ENCODE results near the gene TM4SF4. TPM values are rescaled to one million over a fixed set of nuclear protein-coding genes. Genes with fewer than 3 reads are reported as not detected.

TM4SF4 gene
- total RNA-seq, 1 donor from 2014 or later: not detected

DNA sequence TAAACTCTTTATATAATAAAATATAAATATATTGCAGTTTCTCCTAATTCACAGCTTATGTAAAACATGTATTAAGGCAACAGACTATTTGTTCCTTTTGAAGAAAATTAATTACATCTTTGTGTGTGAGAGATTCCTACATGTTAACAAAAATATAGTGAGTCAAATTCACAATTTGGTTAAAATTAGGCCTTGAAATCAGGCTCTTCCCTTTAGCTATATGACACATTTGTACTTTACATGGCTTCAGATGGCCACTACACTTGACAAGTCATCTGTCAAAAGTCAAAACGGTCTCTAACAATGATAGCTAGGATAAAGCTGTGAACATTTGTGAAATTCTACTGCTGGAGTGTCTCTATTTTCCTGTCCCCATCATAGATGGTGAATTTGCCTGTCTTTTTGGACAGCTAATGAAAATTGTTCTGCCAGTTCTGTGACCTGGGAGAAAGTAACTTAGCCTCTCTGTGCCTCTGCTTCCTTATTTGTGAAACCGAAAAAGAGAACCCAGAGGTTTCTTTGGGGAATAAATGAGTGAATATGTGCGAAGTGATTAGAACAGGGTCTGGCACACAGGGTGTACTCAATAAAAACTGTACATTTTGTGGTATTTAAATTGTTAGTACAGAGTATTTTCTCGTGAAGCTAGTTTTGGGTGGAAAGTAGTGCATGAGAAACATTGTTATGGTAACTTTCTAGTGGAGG is 23.6 kb downstream of the TM4SF4 start:
- TF ChIP-seq POLR2A (IDR thresholded peaks at IDR 0.05) (no peak), POLR2AphosphoS5 (IDR thresholded peaks at IDR 0.05; ENCODE audit: insufficient read depth in 1 of 2, low read depth in 1 of 2) (no peak)
- TF ChIP-seq, protein P1, sequence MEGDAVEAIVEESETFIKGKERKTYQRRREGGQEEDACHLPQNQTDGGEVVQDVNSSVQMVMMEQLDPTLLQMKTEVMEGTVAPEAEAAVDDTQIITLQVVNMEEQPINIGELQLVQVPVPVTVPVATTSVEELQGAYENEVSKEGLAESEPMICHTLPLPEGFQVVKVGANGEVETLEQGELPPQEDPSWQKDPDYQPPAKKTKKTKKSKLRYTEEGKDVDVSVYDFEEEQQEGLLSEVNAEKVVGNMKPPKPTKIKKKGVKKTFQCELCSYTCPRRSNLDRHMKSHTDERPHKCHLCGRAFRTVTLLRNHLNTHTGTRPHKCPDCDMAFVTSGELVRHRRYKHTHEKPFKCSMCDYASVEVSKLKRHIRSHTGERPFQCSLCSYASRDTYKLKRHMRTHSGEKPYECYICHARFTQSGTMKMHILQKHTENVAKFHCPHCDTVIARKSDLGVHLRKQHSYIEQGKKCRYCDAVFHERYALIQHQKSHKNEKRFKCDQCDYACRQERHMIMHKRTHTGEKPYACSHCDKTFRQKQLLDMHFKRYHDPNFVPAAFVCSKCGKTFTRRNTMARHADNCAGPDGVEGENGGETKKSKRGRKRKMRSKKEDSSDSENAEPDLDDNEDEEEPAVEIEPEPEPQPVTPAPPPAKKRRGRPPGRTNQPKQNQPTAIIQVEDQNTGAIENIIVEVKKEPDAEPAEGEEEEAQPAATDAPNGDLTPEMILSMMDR (IDR thresholded peaks at IDR 0.05): no peak
- H3K4me3 ChIP-seq: no peak overlapping the region
- H3K36me3 ChIP-seq: no peaks in the 10 kb centered on the region
- H3K27me3 ChIP-seq: no peaks in the 10 kb centered on the region
- H3K9me3 ChIP-seq: no peaks in the 10 kb centered on the region
- H3K27ac ChIP-seq: no peak overlapping the region
- intact Hi-C loops (cut with DNase I): loop anchor here (10.0 kb wide), 1 partner anchor 277 kb away; no protein-coding TSS in a partner anchor
- H3K4me1 ChIP-seq: no peaks in the 10 kb centered on the region
- DNase-seq (ENCODE audit: extremely low spot score in 2 of 2): no peak

DNA sequence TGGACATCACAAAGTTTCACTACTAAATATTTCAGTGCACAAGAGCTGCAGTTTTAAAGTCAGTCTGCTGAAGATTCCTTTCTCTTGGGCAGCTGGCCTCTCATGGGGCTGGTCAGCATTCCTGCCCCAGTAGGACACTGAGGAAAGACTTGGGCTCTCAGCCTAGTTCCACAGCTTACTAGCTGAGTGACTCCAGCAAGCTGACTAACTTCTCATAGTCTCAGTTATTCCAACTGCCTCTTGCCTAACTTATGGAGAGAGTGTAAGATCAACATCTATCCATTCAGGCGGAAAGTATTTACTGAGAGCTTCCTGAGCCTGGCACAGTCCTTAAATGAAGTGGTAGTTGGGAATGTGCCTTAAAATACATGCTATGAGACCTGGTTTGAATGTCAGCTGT is 27.0 kb downstream of the TM4SF4 start:
- Histone ChIP-seq H3K4me3 (no peak overlapping the region), H3K36me3 (no peaks in the 10 kb centered on the region), H3K27ac (no peak overlapping the region), H3K27me3 (no peaks in the 10 kb centered on the region), H3K9me3 (no peaks in the 10 kb centered on the region), H3K4me1 (peaks cover 1% of the 10 kb centered on the region)
- TF ChIP-seq POLR2AphosphoS5 (IDR thresholded peaks at IDR 0.05; ENCODE audit: insufficient read depth in 1 of 2, low read depth in 1 of 2): no peak
- TF ChIP-seq, protein P1 (IDR thresholded peaks at IDR 0.05): no peak
- TF ChIP-seq POLR2A (IDR thresholded peaks at IDR 0.05): no peak
- intact Hi-C loops (cut with DNase I): no loop called here
- no peak for DNase-seq (ENCODE audit: extremely low spot score in 2 of 2)

DNA sequence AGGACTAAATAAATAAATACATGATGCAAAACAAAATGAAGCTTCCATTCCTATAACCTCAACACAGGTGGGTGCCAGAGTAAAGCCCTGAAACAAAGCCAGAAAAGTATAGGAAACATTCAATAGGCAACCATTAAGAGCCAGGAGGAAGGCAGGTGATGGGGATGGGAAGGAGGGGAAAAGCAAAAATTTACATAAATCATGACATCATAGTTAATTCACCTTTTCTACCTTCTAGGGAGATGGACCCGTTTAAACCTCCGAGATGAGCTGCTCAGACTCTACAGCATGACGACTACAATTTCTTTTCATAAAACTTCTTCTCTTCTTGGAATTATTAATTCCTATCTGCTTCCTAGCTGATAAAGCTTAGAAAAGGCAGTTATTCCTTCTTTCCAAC is 27.9 kb downstream of the TM4SF4 start:
- Histone ChIP-seq H3K9me3 (no peaks in the 10 kb centered on the region), H3K4me3 (no peak overlapping the region), H3K36me3 (no peaks in the 10 kb centered on the region), H3K4me1 (peaks cover 10% of the 10 kb centered on the region), H3K27ac (no peak overlapping the region), H3K27me3 (no peaks in the 10 kb centered on the region)
- DNase-seq (ENCODE audit: extremely low spot score in 2 of 2): no peak
- TF ChIP-seq, protein P1 (IDR thresholded peaks at IDR 0.05): no peak
- no peak for TF ChIP-seq POLR2A (IDR thresholded peaks at IDR 0.05)
- TF ChIP-seq POLR2AphosphoS5 (IDR thresholded peaks at IDR 0.05; ENCODE audit: insufficient read depth in 1 of 2, low read depth in 1 of 2): no peak
- intact Hi-C loops (cut with DNase I): no loop called here

DNA sequence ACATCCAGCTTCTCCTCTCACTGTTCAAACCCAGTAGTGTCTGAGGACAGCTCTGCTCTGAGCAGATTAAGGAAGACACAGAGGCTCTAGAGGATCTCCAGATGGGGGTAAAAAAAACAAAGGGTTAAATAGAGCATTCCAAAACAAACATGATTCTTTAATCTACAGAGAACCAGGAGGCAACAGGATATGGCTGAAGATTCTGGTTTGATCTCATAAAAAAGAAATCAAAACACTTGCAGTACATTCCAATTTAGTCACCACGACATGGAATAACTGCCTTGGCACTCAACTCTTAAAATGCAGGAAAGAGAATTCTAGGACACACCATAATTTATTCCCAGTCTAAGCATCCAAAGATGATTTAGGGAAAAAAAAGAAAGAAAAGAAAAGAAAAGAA is 32.0 kb downstream of the TM4SF4 start:
- intact Hi-C loops (cut with DNase I): no loop called here
- Histone ChIP-seq H3K9me3 (no peaks in the 10 kb centered on the region), H3K4me1 (peaks cover 16% of the 10 kb centered on the region), H3K27ac (no peak overlapping the region), H3K4me3 (no peak overlapping the region), H3K27me3 (no peaks in the 10 kb centered on the region), H3K36me3 (no peaks in the 10 kb centered on the region)
- TF ChIP-seq POLR2AphosphoS5 (IDR thresholded peaks at IDR 0.05; ENCODE audit: insufficient read depth in 1 of 2, low read depth in 1 of 2) (no peak), POLR2A (IDR thresholded peaks at IDR 0.05) (no peak)
- TF ChIP-seq, protein P1 (IDR thresholded peaks at IDR 0.05): no peak
- DNase-seq (ENCODE audit: extremely low spot score in 2 of 2): no peak

DNA sequence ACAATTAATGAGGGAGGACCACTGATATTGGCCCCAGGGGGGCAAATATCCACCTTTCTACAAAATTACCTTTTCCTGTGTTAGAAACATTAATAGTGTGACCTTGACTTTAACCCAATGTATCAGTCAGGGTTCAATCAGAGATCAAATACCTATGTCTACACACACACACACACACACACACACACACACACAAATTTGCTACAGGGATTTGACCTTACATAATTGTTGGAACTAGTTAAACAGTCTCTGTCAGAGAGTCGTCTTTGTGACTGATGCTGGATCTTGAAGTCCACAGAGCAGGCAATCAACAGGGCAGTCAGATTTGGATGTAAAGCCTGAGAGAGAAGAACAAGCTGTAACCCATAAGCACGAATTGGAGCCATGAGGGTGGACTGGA is 32.5 kb downstream of the TM4SF4 start:
- Histone ChIP-seq H3K36me3 (no peaks in the 10 kb centered on the region), H3K27ac (no peak overlapping the region), H3K27me3 (no peaks in the 10 kb centered on the region), H3K4me1 (peaks cover 16% of the 10 kb centered on the region), H3K4me3 (peak overlapping the region in 1 of 2 donors; percentile 10), H3K9me3 (no peaks in the 10 kb centered on the region)
- no peak for DNase-seq (ENCODE audit: extremely low spot score in 2 of 2)
- intact Hi-C loops (cut with DNase I): no loop called here
- TF ChIP-seq POLR2A (IDR thresholded peaks at IDR 0.05): no peak
- TF ChIP-seq POLR2AphosphoS5 (IDR thresholded peaks at IDR 0.05; ENCODE audit: insufficient read depth in 1 of 2, low read depth in 1 of 2): no peak
- TF ChIP-seq, protein P1 (IDR thresholded peaks at IDR 0.05): no peak

Data from vagina (tissue), 2 donors.